Osteoblast (primary cell): ENCODE measurements around the gene DTWD1. TPM values are rescaled to one million over a fixed set of nuclear protein-coding genes. Genes with fewer than 3 reads are reported as not detected.
"Not testable (repeated sequence)": the region's sequence is repeated elsewhere in the genome, so short reads cannot be mapped to it uniquely, and the experiment has no call there.

Experiments
- DNase-seq: peaks from one replicate; pipeline ENCODE4 v3.0.0; 2011; ENCODE audit warnings: low spot score, mixed read lengths; ENCODE audit not compliant: insufficient read length; ENCODE audit errors: missing footprints
- H2AFZ ChIP-seq: 2 replicates; pipeline ENCODE4 v1.6.0; 2011; ENCODE audit warnings: mild to moderate bottlenecking, low read length
- H3K27ac ChIP-seq: 2 replicates; pipeline ENCODE4 v1.5.1; 2011; ENCODE audit warnings: mild to moderate bottlenecking, low read depth, low read length, moderate library complexity
- H3K27me3 ChIP-seq: 2 replicates; pipeline ENCODE4 v1.6.0; 2012; ENCODE audit warnings: mild to moderate bottlenecking, control low read depth, inconsistent platforms, low read length, moderate library complexity; ENCODE audit not compliant: insufficient read depth
- H3K36me3 ChIP-seq: 2 replicates; pipeline ENCODE4 v1.5.1; 2011; ENCODE audit warnings: mild to moderate bottlenecking, low read length, control low read depth, moderate library complexity; ENCODE audit not compliant: insufficient read depth
- H3K4me1 ChIP-seq: 2 replicates; pipeline ENCODE4 v1.5.1; 2011; ENCODE audit warnings: mild to moderate bottlenecking, low read length, control low read depth, moderate library complexity; ENCODE audit not compliant: insufficient read depth
- H3K4me2 ChIP-seq: 2 replicates; pipeline ENCODE4 v1.6.0; 2011; ENCODE audit warnings: mild to moderate bottlenecking, low read length; ENCODE audit not compliant: insufficient read depth
- H3K4me3 ChIP-seq: fragments of 200-600 bp; sonication (generic); 3 replicates; pipeline ENCODE4 v1.5.1; 2012; ENCODE audit warnings: mild to moderate bottlenecking, low read length, inconsistent platforms; ENCODE audit not compliant: insufficient read depth
- H3K79me2 ChIP-seq: 2 replicates; pipeline ENCODE4 v1.6.0; 2012; ENCODE audit warnings: mild to moderate bottlenecking, low read length, control low read depth, inconsistent platforms; ENCODE audit not compliant: insufficient read depth
- H3K9me3 ChIP-seq: 2 replicates; pipeline ENCODE4 v1.5.1; 2011; ENCODE audit warnings: low read depth, low read length, control low read depth
- H4K20me1 ChIP-seq: 2 replicates; pipeline ENCODE4 v1.6.0; 2012; ENCODE audit warnings: mild to moderate bottlenecking, low read length, control low read depth; ENCODE audit not compliant: insufficient read depth
- total RNA-seq: library from RNA; depleted of rRNA; stranded (reverse); fragments of >200 nt; gene quantifications from 2 replicates; pipeline ENCODE4 v1.2.3, GENCODE V29; 2012
- TF ChIP-seq, protein P1 (sequence below): IDR thresholded peaks from 2 replicates; pipeline ENCODE4 v1.5.1; 2011; ENCODE audit warnings: mild to moderate bottlenecking, low read depth, low read length, moderate library complexity; ENCODE audit errors: extremely low read depth

The DTWD1 gene
- total RNA-seq, 1 donor, result 37.6 TPM

DNA sequence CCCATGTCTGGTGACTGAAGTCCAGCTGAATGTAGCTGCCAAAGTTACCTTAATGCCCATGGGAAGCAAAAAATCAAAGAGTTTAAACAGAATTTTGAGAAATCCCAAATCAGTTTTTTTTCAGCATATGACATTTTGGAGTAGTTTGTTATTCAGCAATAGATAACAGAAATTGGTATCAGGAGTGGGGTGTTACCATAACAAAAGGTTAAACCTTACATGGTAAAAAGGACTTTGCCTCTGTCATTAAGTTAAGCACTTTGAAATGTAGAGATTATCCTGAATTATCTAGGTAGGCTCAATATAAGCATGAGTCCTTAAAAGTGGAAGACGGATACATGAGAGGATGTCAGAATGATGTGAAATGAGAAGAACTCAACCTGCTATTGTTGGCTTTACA is 32.1 kb downstream of the DTWD1 start:
- DNase-seq, result no peak
- Histone ChIP-seq H3K9me3 (peaks cover 8% of the 10 kb centered on the region), H4K20me1 (no peaks in the 10 kb centered on the region), H2AFZ (no peak overlapping the region), H3K27ac (no peak overlapping the region), H3K4me3 (no peak overlapping the region), H3K4me1 (no peaks in the 10 kb centered on the region), H3K36me3 (no peaks in the 10 kb centered on the region), H3K27me3 (no peaks in the 10 kb centered on the region), H3K79me2 (no peaks in the 10 kb centered on the region), H3K4me2 (no peak overlapping the region)
- TF ChIP-seq, protein P1, sequence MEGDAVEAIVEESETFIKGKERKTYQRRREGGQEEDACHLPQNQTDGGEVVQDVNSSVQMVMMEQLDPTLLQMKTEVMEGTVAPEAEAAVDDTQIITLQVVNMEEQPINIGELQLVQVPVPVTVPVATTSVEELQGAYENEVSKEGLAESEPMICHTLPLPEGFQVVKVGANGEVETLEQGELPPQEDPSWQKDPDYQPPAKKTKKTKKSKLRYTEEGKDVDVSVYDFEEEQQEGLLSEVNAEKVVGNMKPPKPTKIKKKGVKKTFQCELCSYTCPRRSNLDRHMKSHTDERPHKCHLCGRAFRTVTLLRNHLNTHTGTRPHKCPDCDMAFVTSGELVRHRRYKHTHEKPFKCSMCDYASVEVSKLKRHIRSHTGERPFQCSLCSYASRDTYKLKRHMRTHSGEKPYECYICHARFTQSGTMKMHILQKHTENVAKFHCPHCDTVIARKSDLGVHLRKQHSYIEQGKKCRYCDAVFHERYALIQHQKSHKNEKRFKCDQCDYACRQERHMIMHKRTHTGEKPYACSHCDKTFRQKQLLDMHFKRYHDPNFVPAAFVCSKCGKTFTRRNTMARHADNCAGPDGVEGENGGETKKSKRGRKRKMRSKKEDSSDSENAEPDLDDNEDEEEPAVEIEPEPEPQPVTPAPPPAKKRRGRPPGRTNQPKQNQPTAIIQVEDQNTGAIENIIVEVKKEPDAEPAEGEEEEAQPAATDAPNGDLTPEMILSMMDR, result no peak

DNA sequence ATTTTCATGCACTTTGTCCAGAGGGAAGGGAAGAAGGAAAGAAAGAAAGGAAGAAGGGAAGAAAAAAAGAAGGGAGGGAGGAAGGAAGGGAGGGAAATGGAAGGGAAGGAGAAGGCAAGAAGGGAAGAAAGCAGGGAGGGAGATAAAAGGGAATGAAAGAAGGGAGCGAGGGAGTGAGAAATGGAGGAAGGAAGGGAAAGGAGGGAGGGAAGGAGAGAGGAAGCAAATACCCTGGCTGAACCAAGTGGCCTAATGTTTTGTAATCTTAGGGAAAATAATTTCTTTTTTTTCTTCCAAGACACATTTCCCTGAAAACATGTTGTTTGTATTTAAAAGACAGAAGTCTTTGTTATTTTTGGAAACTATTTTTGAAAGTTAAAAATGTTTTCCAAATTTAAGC is 35.9 kb downstream of the DTWD1 start:
- DNase-seq, result no peak
- H3K36me3 ChIP-seq, result no peaks in the 10 kb centered on the region
- no peak overlapping the region for H2AFZ ChIP-seq
- no peak overlapping the region for H3K4me2 ChIP-seq
- H3K27me3 ChIP-seq, result no peaks in the 10 kb centered on the region
- peaks cover 8% of the 10 kb centered on the region for H3K9me3 ChIP-seq
- H3K4me3 ChIP-seq, result no peak overlapping the region
- no peaks in the 10 kb centered on the region for H3K4me1 ChIP-seq
- H3K27ac ChIP-seq, result no peak overlapping the region
- H4K20me1 ChIP-seq, result no peaks in the 10 kb centered on the region
- no peaks in the 10 kb centered on the region for H3K79me2 ChIP-seq
- TF ChIP-seq, protein P1, result no peak

DNA sequence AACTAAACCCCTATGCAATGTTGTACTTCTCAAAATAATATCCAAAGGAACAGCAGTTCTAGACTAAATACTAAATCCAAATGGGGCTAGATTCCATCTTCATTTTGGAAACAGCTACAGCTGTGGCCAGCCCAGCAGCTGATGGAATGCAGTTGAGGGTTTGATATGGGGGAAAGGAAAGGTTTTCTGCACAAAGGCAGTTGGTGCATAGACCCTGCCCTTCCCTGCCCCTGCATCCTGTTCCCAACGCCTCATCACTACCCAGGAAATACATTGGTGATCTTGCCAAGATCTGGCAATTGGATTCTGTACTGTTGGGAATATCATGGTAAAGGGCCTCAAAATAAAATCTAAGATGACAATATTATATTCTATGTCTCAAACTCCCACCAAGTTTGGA is 43.9 kb downstream of the DTWD1 start:
- DNase-seq, result no peak
- TF ChIP-seq, protein P1, result no peak
- Histone ChIP-seq H3K27me3 (no peaks in the 10 kb centered on the region), H3K79me2 (no peaks in the 10 kb centered on the region), H3K4me1 (no peaks in the 10 kb centered on the region), H3K4me2 (no peak overlapping the region), H2AFZ (no peak overlapping the region), H3K36me3 (no peaks in the 10 kb centered on the region), H3K27ac (no peak overlapping the region), H4K20me1 (no peaks in the 10 kb centered on the region), H3K4me3 (no peak overlapping the region), H3K9me3 (no peaks in the 10 kb centered on the region)

- H3K4me2 ChIP-seq, H3K4me3 ChIP-seq, H3K79me2 ChIP-seq, H3K4me1 ChIP-seq, H3K27me3 ChIP-seq, H3K9me3 ChIP-seq, H4K20me1 ChIP-seq, H3K27ac ChIP-seq, H2AFZ ChIP-seq, H3K36me3 ChIP-seq, DNase-seq: not testable (repeated sequence)
Measured at GRCh38 chr15:49666486-49666885, 45.6 kb downstream of the DTWD1 start.

DNA sequence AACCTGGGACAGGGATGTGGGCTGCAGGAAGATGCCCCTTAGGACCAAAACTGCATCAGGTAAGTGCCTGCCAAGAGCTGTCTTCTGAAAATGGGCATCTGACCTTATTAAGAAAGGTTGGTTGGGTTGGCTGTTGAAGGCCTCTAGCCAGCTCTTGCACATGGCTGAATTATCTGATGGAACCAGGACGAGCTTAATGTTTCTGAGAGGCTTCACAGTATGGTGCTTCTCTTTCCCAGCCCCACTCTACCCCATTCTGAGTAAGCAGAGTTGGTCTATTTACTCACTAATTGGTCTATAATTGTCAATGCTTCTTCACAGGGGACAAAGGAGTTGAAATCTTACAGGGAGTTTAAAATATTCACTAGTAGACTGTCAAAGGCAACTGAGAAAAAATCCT is 48.4 kb downstream of the DTWD1 start:
- no peaks in the 10 kb centered on the region for H3K36me3 ChIP-seq
- H2AFZ ChIP-seq, result no peak overlapping the region
- H4K20me1 ChIP-seq, result no peaks in the 10 kb centered on the region
- TF ChIP-seq, protein P1, result no peak
- no peaks in the 10 kb centered on the region for H3K79me2 ChIP-seq
- H3K4me3 ChIP-seq, result no peak overlapping the region
- H3K4me1 ChIP-seq, result peaks cover 4% of the 10 kb centered on the region
- no peaks in the 10 kb centered on the region for H3K9me3 ChIP-seq
- H3K27ac ChIP-seq, result no peak overlapping the region
- no peak overlapping the region for H3K4me2 ChIP-seq
- no peaks in the 10 kb centered on the region for H3K27me3 ChIP-seq
- DNase-seq, result no peak
